Right lobe of liver (tissue), 4 donors: ENCODE results near the gene ADAMTS16.

Source experiments
- CTCF ChIP-seq, 4 donors: fragments of 200-600 bp in 3 of 4; fragments of 450-650 bp in 1 of 4; IDR thresholded peaks; one replicate each; pipeline versions ENCODE4 v1.5.1 to v1.8.0; 2016 to 2022; ENCODE audit warnings: antibody characterized with exemption in 4 of 4, mild to moderate bottlenecking in 2 of 4
- POLR2A ChIP-seq: fragments of 450-650 bp; IDR thresholded peaks from one replicate; pipeline ENCODE4 v1.6.1; 2017; ENCODE audit warnings: antibody characterized with exemption, mild to moderate bottlenecking
- donor health status: DM: no; HTN: no; CAD: no.
- donor health status: DM: no; HTN: no; CAD: no.
- donor health status: DM: no; HTN: yes; CAD: no.

GRCh38 chr5:5315068-5315980, 175.2 kb downstream of the ADAMTS16 start:
- no peak for TF ChIP-seq CTCF (IDR thresholded peaks at IDR 0.05)
- no peak for TF ChIP-seq POLR2A
